ENCODE data around the gene CACNA1G.

DNA sequence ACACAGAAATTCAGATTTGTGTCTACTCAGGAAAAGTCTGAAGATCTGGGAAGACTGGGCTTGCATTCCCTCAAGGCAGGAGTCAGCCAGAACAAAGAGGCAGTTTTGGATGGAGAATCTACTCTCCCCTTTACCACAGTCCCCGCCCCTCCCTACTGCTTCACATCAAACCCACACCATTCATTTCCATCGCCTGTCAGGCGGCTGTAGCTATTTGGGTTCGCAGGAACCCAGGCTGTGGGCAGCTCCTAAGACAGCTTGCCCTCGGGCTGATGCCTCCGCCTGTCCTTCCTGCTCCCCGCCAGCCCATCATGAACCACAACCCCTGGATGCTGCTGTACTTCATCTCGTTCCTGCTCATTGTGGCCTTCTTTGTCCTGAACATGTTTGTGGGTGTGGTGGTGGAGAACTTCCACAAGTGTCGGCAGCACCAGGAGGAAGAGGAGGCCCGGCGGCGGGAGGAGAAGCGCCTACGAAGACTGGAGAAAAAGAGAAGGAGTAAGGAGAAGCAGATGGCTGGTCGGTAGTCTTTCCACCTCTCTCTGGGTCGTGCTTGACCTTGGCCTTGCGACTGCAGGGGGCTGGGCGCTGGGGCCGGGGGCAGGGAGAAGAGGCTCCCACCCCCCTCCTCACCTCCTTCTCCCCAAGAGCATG is 47.1 kb downstream of the CACNA1G start:
- no peak for TF ChIP-seq GATA2 (IDR thresholded peaks at IDR 0.05; ENCODE audit: low read depth, low read length)
- no peak for TF ChIP-seq GATA3 (IDR thresholded peaks at IDR 0.05; ENCODE audit: low read depth, low read length)

All from SH-SY5Y (cell line).